Testis (tissue), 2 donors: ENCODE measurements around the gene CYP1A1.

ENCODE experiments used
- POLR2A ChIP-seq: fragments of 450-650 bp; IDR thresholded peaks from one replicate; pipeline ENCODE4 v1.6.1; 2017; ENCODE audit warnings: antibody characterized with exemption, mild to moderate bottlenecking, moderate library complexity
- TF ChIP-seq, protein P1 (sequence below), 3 experiments: fragments of 450-650 bp in 2 of 3; fragments of 200-600 bp in 1 of 3; sonication (generic) in 1 of 3; IDR thresholded peaks; one replicate each; pipeline ENCODE4 v1.5.1; 2016 to 2019; ENCODE audit warnings: antibody characterized with exemption in 3 of 3, mild to moderate bottlenecking in 2 of 3, moderate library complexity in 1 of 3

- no peak for TF ChIP-seq POLR2A
- TF ChIP-seq, protein P1, sequence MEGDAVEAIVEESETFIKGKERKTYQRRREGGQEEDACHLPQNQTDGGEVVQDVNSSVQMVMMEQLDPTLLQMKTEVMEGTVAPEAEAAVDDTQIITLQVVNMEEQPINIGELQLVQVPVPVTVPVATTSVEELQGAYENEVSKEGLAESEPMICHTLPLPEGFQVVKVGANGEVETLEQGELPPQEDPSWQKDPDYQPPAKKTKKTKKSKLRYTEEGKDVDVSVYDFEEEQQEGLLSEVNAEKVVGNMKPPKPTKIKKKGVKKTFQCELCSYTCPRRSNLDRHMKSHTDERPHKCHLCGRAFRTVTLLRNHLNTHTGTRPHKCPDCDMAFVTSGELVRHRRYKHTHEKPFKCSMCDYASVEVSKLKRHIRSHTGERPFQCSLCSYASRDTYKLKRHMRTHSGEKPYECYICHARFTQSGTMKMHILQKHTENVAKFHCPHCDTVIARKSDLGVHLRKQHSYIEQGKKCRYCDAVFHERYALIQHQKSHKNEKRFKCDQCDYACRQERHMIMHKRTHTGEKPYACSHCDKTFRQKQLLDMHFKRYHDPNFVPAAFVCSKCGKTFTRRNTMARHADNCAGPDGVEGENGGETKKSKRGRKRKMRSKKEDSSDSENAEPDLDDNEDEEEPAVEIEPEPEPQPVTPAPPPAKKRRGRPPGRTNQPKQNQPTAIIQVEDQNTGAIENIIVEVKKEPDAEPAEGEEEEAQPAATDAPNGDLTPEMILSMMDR (IDR thresholded peaks at IDR 0.05) = no peak
Measured at GRCh38 chr15:74762791-74763150, 37.4 kb upstream of the CYP1A1 start.
